Measurements from ENCODE around the gene ARHGEF16.

DNA sequence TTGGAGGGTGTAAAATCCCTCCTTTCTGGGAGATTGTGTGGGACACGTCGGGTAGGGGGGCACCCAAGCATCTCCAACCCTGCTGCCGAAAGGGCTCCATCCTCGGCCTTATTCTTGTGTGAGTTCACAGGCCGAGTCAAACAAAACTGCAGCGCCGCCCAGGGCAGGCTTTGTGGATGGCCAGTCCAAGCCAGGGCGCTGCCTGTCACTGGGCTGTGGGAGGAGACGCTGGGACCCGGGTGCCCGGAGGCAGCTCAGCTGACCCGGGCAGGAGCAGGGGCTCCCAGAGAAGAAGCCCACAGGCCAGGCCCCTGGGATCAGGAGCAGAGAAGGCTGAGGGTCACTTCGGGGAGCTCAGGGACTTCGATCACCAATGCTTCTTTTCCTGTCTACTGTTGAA, 31.8 kb upstream of the ARHGEF16 start:
- TF ChIP-seq POLR2AphosphoS5 (IDR thresholded peaks at IDR 0.05) (no peak), POLR2A (IDR thresholded peaks at IDR 0.05) (no peak), EP300 (IDR thresholded peaks at IDR 0.05) (no peak)
- TF ChIP-seq, protein P1, sequence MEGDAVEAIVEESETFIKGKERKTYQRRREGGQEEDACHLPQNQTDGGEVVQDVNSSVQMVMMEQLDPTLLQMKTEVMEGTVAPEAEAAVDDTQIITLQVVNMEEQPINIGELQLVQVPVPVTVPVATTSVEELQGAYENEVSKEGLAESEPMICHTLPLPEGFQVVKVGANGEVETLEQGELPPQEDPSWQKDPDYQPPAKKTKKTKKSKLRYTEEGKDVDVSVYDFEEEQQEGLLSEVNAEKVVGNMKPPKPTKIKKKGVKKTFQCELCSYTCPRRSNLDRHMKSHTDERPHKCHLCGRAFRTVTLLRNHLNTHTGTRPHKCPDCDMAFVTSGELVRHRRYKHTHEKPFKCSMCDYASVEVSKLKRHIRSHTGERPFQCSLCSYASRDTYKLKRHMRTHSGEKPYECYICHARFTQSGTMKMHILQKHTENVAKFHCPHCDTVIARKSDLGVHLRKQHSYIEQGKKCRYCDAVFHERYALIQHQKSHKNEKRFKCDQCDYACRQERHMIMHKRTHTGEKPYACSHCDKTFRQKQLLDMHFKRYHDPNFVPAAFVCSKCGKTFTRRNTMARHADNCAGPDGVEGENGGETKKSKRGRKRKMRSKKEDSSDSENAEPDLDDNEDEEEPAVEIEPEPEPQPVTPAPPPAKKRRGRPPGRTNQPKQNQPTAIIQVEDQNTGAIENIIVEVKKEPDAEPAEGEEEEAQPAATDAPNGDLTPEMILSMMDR (IDR thresholded peaks at IDR 0.05) = no peak
